Adipose tissue (tissue), 3 donors: ENCODE measurements around the gene RPTOR. TPM values are rescaled to one million over a fixed set of nuclear protein-coding genes. Genes with fewer than 3 reads are reported as not detected.

Experiments used
- H3K27ac ChIP-seq: one replicate; pipeline ENCODE4 v1.5.1; 2013; ENCODE audit warnings: low read depth, low read length
- WGBS, 3 donors: extraction: QIAGEN DNeasy Blood & Tissue Kit; methylation state at CpG; one replicate each; pipeline ENCODE4 v1.1.7; 2013; 5-methylcytosine and 5-hydroxymethylcytosine counted together
- polyA plus RNA-seq, 3 donors: library from polyadenylated mRNA; stranded (reverse); fragments of 200-250 nt; gene quantifications; one replicate each; pipeline ENCODE4 v1.2.3, GENCODE V29; 2013
- donor health status: healthy with polysubstance abuse.
- donor health status: Bipolar disorder and iron deficiency.
- donor health status: healthy.

Gene RPTOR
- polyA plus RNA-seq, 3 donors: 5.8 to 13.2 (median 7.5) TPM

GRCh38 chr17:80855196-80855947 lies 310.7 kb downstream of the RPTOR start:
- 92 to 96% (median 93%) methylated on average over 23 of the region's 23 CpGs for WGBS, 3 donors
- H3K27ac ChIP-seq: no peak overlapping the region

GRCh38 chr17:80855948-80856862 lies 311.6 kb downstream of the RPTOR start:
- H3K27ac ChIP-seq: no peak overlapping the region
- 64 to 90% (median 72%) methylated on average over 21 of the region's 21 CpGs for WGBS, 3 donors

- no peak overlapping the region for H3K27ac ChIP-seq
- WGBS, 3 donors: 94 to 96% (median 94%) methylated on average over 27 of the region's 27 CpGs
These were observed 312.5 kb downstream of the RPTOR start for GRCh38 chr17:80856863-80857755.

GRCh38 chr17:80857756-80858171 lies 313.1 kb downstream of the RPTOR start:
- H3K27ac ChIP-seq: no peak overlapping the region
- 96% methylated on average over 22 to 25 of the region's 25 CpGs for WGBS, 3 donors

GRCh38 chr17:80858301-80859001 lies 313.8 kb downstream of the RPTOR start:
- WGBS, 3 donors: 88 to 93% (median 90%) methylated on average over 20 of the region's 20 CpGs
- H3K27ac ChIP-seq: no peak overlapping the region

- no peak overlapping the region for H3K27ac ChIP-seq
- WGBS, 3 donors: 58 to 70% (median 62%) methylated on average over 40 of the region's 40 CpGs
These were observed 314.6 kb downstream of the RPTOR start for GRCh38 chr17:80859002-80859941.

GRCh38 chr17:80860101-80860671 lies 315.5 kb downstream of the RPTOR start:
- no peak overlapping the region for H3K27ac ChIP-seq

GRCh38 chr17:80860703-80861417 lies 316.2 kb downstream of the RPTOR start:
- WGBS, 3 donors: 72 to 84% (median 74%) methylated on average over 11 of the region's 11 CpGs
- no peak overlapping the region for H3K27ac ChIP-seq

More at GRCh38 chr17:80860101-80860671, 315.5 kb downstream of the RPTOR start:
- 95 to 98% (median 96%) methylated on average over 18 to 20 of the region's 20 CpGs for WGBS, 3 donors

- no peak overlapping the region for H3K27ac ChIP-seq
- WGBS, 3 donors: 65 to 81% (median 72%) methylated on average over 11 of the region's 11 CpGs
These were observed 316.8 kb downstream of the RPTOR start for GRCh38 chr17:80861418-80861815.

- H3K27ac ChIP-seq: no peak overlapping the region
- 66 to 80% (median 71%) methylated on average over 8 of the region's 8 CpGs for WGBS, 3 donors
These were observed 317.3 kb downstream of the RPTOR start for GRCh38 chr17:80861892-80862291.

- H3K27ac ChIP-seq: no peak overlapping the region
- WGBS, 3 donors: 89 to 98% (median 95%) methylated on average over 13 to 20 of the region's 20 CpGs
These were observed 317.9 kb downstream of the RPTOR start for GRCh38 chr17:80862481-80862961.

- H3K27ac ChIP-seq: no peak overlapping the region
- 96 to 99% (median 98%) methylated on average over 10 of the region's 10 CpGs for WGBS, 3 donors
These were observed 318.3 kb downstream of the RPTOR start for GRCh38 chr17:80862978-80863377.

GRCh38 chr17:80863626-80864025 lies 319.0 kb downstream of the RPTOR start:
- 96 to 100% (median 98%) methylated on average over 13 of the region's 13 CpGs for WGBS, 3 donors
- H3K27ac ChIP-seq: no peak overlapping the region

GRCh38 chr17:80864751-80865150 lies 320.1 kb downstream of the RPTOR start:
- 96 to 100% (median 99%) methylated on average over 6 of the region's 6 CpGs for WGBS, 3 donors
- H3K27ac ChIP-seq: no peak overlapping the region

GRCh38 chr17:80866050-80866793 lies 321.6 kb downstream of the RPTOR start:
- WGBS, 3 donors: 16 to 21% (median 16%) methylated on average over 8 of the region's 8 CpGs
- no peak overlapping the region for H3K27ac ChIP-seq
